Hematopoietic multipotent progenitor cell treated with erythropoietin and hydrocortisone succinate and interleukin-3 and kit ligand, for 6 days (in vitro differentiated cells): ENCODE data around the gene PBX1.

ENCODE experiments used
- DNase-seq: peaks from one replicate; pipeline ENCODE4 v3.0.0-alpha.2; 2015

The PBX1 gene

GRCh38 chr1:164563721-164564360, 4.9 kb downstream of the PBX1 start:
- DNase-seq: no peak

DNA sequence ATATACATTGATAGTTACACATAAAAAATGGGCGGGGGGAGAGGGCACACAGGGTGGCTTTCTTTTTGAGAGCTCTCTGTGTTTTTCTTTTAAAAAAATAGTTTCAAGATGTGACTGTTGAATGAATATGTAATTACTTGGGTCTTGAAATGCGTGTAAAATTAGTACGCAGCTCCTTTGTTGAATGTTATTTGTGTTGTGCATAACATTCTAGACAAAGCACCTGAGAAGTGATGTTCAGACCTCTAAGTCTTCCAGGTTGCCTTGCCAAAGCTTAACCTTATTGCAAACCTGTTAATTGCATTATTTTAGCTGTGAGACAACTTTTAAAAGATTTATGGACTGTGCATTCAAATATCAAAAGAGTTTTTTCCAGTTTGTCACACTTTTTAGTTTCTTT, 5.4 kb downstream of the PBX1 start:
- DNase-seq: no peak

DNA sequence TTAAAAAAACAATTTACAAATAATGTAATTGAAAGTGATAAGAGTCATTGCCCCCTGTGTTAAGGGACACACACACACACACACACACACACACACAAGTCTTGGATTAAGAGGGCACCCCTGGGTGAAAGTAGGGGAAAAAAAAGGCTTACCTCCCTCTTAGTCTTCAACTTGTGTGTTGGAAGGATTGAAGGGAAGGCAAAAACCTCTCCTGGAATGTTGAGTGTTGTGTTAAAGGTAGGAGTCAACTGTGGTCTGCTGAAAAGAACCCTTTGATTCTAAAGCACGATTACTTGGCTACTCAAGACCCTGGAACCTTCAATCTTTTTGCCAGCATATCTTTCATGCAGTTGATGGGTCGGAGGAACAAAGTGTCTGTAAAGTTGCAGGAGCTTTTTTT, 6.4 kb downstream of the PBX1 start:
- no peak for DNase-seq

- no peak for DNase-seq
These were observed 8.8 kb downstream of the PBX1 start for GRCh38 chr1:164567774-164568173.

- no peak for DNase-seq
These were observed 10.3 kb downstream of the PBX1 start for GRCh38 chr1:164569241-164569640.

DNA sequence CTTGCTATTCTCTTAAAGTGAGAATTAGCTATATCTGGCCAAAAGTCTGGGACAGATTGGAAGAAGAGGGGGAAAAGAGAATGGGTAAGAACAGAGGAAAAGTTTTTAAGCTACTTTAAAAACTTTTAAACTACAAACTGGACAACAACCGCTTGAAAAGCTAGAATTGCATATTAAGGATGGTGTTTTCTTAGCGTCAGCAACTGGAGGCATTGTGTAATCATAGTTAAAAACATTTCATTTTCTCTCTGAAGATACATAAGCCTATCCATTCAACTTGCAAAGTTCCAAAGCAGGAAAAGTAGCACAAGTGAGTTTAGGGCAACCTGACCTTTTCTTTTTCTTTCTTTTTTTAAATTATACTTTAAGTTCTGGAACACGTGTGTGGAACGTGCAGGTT, 10.9 kb downstream of the PBX1 start:
- DNase-seq: no peak

DNA sequence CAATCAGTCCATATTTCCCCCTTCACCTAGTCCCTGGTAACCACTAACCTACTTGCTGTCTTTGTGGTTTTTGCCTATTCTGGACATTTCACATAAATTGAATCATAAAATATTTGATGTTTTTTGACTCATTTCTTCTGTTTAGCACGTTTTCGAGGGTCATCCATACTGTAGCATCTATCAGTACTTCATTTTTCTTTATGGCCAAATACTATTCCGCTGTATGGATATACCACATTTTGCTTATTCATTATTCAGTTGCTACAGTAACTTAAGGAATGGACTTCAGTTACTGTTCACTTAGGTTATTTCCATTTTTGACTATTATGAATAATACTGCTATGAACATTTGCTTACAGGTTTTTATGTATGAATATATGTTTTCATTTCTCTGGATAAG, 12.3 kb downstream of the PBX1 start:
- no peak for DNase-seq

DNA sequence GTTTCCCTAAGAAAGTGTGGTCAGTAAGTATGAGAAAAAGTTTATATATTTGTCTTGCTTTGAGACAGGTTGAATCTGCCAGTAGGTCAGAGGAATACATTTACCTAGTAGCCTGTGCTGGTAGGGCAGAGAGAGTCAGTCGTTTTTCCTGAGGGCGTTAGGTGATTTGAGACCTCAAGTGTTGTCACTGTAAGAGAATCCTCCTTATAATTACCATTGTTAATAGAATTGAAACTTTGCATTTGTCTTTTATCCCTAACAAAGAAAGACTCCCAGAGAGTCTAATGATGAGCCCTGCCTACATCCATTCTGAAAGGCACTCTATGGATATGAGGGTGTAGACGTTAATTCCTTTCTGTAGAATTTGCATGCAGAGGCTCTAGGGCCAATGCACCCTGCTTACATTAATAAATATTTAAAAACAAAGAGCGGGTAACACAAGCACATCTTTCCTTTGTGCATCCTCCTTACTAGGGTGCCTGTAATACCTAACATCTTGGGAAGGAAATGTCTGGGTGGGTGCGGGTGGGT, 16.4 kb downstream of the PBX1 start:
- no peak for DNase-seq

GRCh38 chr1:164576291-164577271, 17.6 kb downstream of the PBX1 start:
- DNase-seq: no peak

GRCh38 chr1:164577291-164577690, 18.3 kb downstream of the PBX1 start:
- DNase-seq: no peak

DNA sequence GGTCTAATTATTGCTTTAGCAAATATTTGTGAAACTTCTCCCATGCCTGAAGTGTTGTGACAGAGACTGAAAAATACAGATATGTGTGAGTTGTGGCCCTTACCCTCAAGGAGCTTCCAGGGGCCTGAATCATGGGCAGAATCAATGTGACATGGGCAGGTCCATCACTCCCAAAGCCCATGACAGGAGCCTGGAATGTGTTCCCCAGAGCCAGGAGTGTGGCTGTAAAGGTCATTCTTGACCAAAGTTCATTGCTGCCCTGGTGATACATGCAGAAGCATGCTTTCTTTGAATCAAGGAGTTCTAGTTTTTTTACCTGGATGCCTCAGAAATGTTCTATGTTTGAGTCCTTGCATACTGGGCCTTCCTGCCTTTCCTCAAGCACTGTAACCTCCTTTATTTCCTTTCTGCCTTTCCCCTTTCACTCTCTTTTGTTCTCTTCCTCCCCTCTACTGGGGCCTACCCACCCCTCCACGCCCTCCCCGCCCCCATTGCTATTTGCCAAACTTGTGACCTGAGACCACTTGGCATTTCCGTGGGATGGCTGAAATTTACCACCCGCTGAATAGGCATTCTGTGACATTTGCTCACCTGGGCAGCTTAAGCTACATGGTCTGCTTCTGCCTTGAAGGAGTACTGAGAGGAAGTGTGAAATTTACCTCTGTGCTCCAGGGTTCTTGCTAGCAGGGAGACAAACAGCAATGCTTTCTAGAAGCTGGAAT, 19.7 kb downstream of the PBX1 start:
- DNase-seq: no peak

DNA sequence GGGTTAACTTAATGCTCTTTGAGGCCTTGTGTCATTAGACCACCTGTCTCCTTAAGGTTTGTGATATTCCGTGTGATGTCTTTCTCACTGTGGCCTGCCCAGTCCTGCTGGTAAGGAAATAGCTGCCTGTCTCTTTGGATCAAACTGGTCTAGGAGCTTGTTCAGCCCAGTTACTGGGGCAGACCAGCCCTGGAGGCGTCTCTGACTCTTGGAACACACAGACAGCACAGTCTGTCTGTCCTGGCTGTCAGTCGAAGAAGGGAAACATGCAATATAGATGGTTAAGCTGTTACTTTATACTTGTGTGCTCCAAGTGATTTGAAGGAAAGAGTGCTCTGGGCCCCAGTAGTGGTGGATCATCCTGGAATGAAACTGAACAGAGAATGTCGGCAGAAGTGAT, 20.4 kb downstream of the PBX1 start:
- no peak for DNase-seq

- no peak for DNase-seq
These were observed 22.8 kb downstream of the PBX1 start for GRCh38 chr1:164581762-164582161.

GRCh38 chr1:164583196-164583595, 24.2 kb downstream of the PBX1 start:
- no peak for DNase-seq

DNA sequence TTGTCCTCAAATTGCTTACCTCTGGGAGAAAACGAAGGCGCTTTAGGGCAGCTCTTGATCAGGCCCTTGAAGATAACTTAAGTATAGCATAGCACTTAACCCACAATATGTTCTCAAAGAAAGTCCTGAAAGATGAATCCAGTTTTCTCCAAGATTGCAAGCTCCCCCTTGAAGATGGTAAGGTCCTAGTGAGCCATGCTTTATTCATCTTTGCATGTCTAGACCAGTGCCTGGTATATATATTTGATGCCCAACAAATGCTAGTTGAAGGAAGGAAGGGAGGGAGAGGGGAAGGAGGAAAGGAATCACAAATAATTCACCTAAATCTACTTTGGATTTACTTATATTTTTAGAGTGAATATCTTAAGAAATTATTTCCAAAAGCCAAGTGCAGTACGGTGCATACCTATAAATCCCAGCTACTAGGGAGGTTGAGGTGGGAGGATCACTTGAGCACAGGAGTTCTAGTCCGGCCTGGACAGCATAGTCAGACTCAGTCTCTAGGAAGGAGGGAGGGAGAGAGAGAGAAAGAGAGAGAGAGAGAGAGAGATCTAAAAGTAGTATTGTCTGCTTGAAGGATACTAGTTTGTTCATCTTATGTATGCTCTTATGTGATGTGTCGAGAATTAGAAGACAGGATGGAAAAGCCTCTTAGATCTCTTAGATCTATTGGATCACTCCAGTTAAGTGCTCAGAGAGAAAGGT, 25.0 kb downstream of the PBX1 start:
- no peak for DNase-seq

DNA sequence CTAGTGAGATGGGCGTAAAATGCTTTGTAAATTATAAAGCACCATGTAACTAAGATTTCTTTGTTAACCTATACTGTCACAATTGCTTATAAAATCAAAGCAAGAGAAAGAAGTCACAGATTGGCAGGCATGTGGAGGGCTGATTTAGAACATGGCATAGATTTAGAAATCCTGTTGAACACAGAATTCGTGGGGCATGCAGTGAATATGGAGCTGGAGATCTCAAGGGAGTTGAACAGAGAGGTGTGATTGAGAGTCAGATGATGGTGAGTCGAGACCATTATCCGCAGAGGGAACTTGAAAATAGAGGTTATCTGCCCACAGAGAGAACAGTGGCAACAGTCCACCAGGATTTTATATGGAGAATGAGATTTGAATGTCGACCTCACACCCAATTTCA, 27.6 kb downstream of the PBX1 start:
- DNase-seq: no peak

DNA sequence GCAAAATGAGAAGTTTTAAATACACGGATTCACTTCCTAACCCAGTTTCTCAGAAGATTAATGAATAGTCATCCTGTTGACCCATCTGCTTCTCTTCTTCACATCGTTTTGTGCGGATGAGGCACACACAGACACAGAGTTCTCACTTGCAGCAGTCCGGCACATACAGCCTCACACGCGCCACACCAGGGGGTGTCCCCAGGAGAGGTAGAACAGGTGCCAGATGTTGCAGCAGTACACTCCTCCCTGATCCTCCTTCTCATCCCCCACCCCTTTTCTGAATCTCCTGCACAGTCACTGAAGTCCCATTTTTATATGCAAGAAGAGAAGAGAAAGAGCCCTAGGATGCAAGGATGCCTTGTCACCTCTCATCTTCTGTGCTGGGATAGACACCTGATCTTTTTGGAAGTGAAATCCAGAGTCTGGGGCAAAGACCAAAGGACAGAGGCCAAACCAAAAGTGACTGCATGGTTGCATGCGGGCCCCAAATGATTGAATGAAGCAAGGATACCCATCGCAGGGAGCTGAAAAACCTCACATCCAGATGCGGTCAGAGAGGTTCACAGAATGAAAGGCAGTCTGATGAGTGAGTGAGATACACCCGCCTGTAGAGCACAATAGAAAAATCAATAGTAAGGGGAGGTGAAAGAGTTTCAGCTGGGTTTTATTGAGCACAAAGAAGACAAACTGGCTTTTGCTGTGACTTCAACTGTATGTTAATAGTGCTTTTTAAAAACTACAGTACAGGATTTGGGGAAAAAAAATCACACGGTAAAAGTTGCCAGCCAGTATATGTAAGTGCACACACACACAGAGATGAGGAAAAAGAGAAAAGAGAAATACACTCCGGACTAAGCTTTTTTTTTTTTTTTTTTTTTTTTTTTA, 28.9 kb downstream of the PBX1 start:
- DNase-seq: no peak

- peak; percentile 20 for DNase-seq
These were observed 29.7 kb downstream of the PBX1 start for GRCh38 chr1:164588516-164589341.

DNA sequence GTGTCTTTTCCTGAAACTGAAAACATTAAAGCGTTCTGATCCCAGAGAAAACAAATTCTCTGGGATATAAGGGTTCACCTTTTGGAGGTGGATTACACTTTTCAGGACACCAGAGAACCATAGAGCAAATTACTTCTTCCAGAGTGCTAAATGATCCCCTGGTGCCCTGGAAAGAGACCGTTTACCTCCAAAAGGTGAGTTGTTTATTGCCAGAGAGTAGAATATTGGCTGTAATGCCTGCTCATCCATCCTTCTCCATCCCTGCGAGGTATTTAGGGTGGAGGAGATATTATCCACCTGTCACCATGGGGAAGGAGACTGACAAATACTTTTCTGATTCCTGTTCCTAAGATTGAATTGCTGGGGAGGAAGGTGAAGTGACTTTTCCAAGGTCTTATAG, 30.4 kb downstream of the PBX1 start:
- DNase-seq: no peak

- no peak for DNase-seq
These were observed 31.1 kb downstream of the PBX1 start for GRCh38 chr1:164589961-164590507.
